ENCODE results near the gene UBE3D. TPM values are rescaled to one million over a fixed set of nuclear protein-coding genes. Genes with fewer than 3 reads are reported as not detected.

UBE3D gene
- total RNA-seq, 1 experiment from 2014 or later, result 11.0 TPM

- ChIA-PET CTCF (no interaction called here), POLR2A (interaction anchor here (1.0 kb wide), 1 partner anchor 10 kb away, joined by 3 read pairs; no protein-coding TSS in a partner anchor)
- no peak for DNase-seq (ENCODE audit: low read depth, low spot score)
- no peak for ATAC-seq
- H3K27ac ChIP-seq (ENCODE audit: low read length), result no peak overlapping the region
- H3K36me3 ChIP-seq (ENCODE audit: control insufficient read depth, insufficient read depth, low read length), result no peaks in the 10 kb centered on the region
- no TSS peak for BruUV-seq (replicated peaks)
- in situ Hi-C loops (cut with HindIII; ENCODE audit: low pct_unique_long_range_greater_than_20kb, low sequenced_read_pairs) (no loop called here), intact Hi-C loops (cut with micrococcal nuclease; ENCODE audit: unreplicated experiment) (no loop called here)
- no peaks in the 10 kb centered on the region for H3K27me3 ChIP-seq (ENCODE audit: control insufficient read depth, insufficient read depth, low read length)
- H3K9me3 ChIP-seq (ENCODE audit: control insufficient read depth, insufficient read depth, low read depth, low read length), result no peaks in the 10 kb centered on the region
- TF ChIP-seq CTCF (IDR thresholded peaks at IDR 0.05), result no peak
- TF ChIP-seq REST (IDR thresholded peaks at IDR 0.05; ENCODE audit: insufficient read depth in 1 of 2, low read depth in 2 of 2, low read length in 1 of 2), result no peak
- TF ChIP-seq SIN3A (IDR thresholded peaks at IDR 0.05; ENCODE audit: borderline replicate concordance, insufficient read depth, low read depth, low read length), result no peak
- TF ChIP-seq POLR2AphosphoS5 (IDR thresholded peaks at IDR 0.05; ENCODE audit: low read depth, low read length), result no peak
- TF ChIP-seq TCF7L2 (IDR thresholded peaks at IDR 0.05; ENCODE audit: low read depth, low read length), result no peak
- no peak overlapping the region for H3K4me3 ChIP-seq (ENCODE audit: low read depth in 2 of 2, low read length in 2 of 2)
- H3K4me1 ChIP-seq (ENCODE audit: control insufficient read depth, insufficient read depth, low read length), result no peaks in the 10 kb centered on the region
Measured at GRCh38 chr6:82915666-82916065, 150.0 kb downstream of the UBE3D start.

- no TSS peak for BruUV-seq (replicated peaks)
- Histone ChIP-seq H3K27ac (ENCODE audit: low read length) (no peak overlapping the region), H3K9me3 (ENCODE audit: control insufficient read depth, insufficient read depth, low read depth, low read length) (no peaks in the 10 kb centered on the region), H3K4me1 (ENCODE audit: control insufficient read depth, insufficient read depth, low read length) (no peaks in the 10 kb centered on the region), H3K27me3 (ENCODE audit: control insufficient read depth, insufficient read depth, low read length) (no peaks in the 10 kb centered on the region), H3K4me3 (ENCODE audit: low read depth in 2 of 2, low read length in 2 of 2) (no peak overlapping the region), H3K36me3 (ENCODE audit: control insufficient read depth, insufficient read depth, low read length) (no peaks in the 10 kb centered on the region)
- CTCF ChIA-PET, result no interaction called here
- intact Hi-C loops (cut with micrococcal nuclease; ENCODE audit: unreplicated experiment) (no loop called here), in situ Hi-C loops (cut with HindIII; ENCODE audit: low pct_unique_long_range_greater_than_20kb, low sequenced_read_pairs) (no loop called here)
- no peak for DNase-seq (ENCODE audit: low read depth, low spot score)
- no peak for ATAC-seq
- POLR2A ChIA-PET, result no interaction called here
- no peak for TF ChIP-seq POLR2AphosphoS5 (IDR thresholded peaks at IDR 0.05; ENCODE audit: low read depth, low read length)
- no peak for TF ChIP-seq REST (IDR thresholded peaks at IDR 0.05; ENCODE audit: insufficient read depth in 1 of 2, low read depth in 2 of 2, low read length in 1 of 2)
- TF ChIP-seq SIN3A (IDR thresholded peaks at IDR 0.05; ENCODE audit: borderline replicate concordance, insufficient read depth, low read depth, low read length), result no peak
- no peak for TF ChIP-seq TCF7L2 (IDR thresholded peaks at IDR 0.05; ENCODE audit: low read depth, low read length)
- no peak for TF ChIP-seq CTCF (IDR thresholded peaks at IDR 0.05)
Measured at GRCh38 chr6:82914511-82914910, 151.1 kb downstream of the UBE3D start.
